K562 (cell line): Measurements from ENCODE around the gene PLEKHM2. TPM values are rescaled to one million over a fixed set of nuclear protein-coding genes. Genes with fewer than 3 reads are reported as not detected.

ENCODE experiments used
- ATAC-seq: fragments of 200-7000 bp; cut with Tn5 transposase; 3 replicates; pipeline ENCODE4 v1.9.1; 2020; ENCODE audit warnings: moderate library complexity
- BruUV-seq: library from RNA; stranded (reverse); fragments of 400-500 nt; replicated peaks from 2 replicates; lab custom pipeline; 2021; lab: Mats Ljungman, UMichigan
- CTCF ChIA-PET: fragments of 300-600 bp; formaldehyde crosslinking; extraction: SDS; loops from one replicate; lab custom pipeline; 2021; ENCODE audit warnings: low intra/inter-chr PET ratio; lab: Yijun Ruan, JAX
- POLR2A ChIA-PET: fragments of 300-600, 350-650 bp; sonication (Branson Sonifier 250); formaldehyde crosslinking; extraction: SDS; loops from one replicate; lab custom pipeline; 2021; ENCODE audit warnings: antibody characterized with exemption, inconsistent platforms; lab: Yijun Ruan, JAX
- DNase-seq, 4 experiments: peaks; one replicate each; pipeline versions ENCODE4 v3.0.0 to v3.0.0-alpha.2; 2011 to 2018; ENCODE audit warnings: low spot score in 3 of 4, mixed read lengths in 3 of 4; ENCODE audit errors: extremely low read depth in 1 of 4
- FAIRE-seq: peaks from 2 replicates; lab custom pipeline; 2011; peaks lifted over from hg19 to GRCh38; lab: Jason Lieb, UNC
- H2AFZ ChIP-seq: 2 replicates; pipeline ENCODE4 v1.6.0; 2011; ENCODE audit warnings: low read depth, low read length, control low read depth, inconsistent platforms
- H3K27ac ChIP-seq: fragments of 200-600 bp; 3 replicates; pipeline ENCODE4 v1.8.0; 2011; ENCODE audit warnings: low read depth, mild to moderate bottlenecking, control low read depth, inconsistent platforms, low read length, moderate library complexity, mixed read lengths; ENCODE audit errors: extremely low read depth
- H3K27me3 ChIP-seq, 2 experiments: fragments of 300-600 bp in 1 of 2; 2 replicates in 1 of 2; 3 replicates in 1 of 2; pipeline versions ENCODE4 v1.6.0 to v1.8.0; 2011; ENCODE audit warnings: inconsistent platforms in 2 of 2, low read length in 2 of 2, mild to moderate bottlenecking in 1 of 2, mixed read lengths in 1 of 2, moderate library complexity in 1 of 2; ENCODE audit not compliant: control insufficient read depth in 2 of 2, insufficient read depth in 2 of 2
- H3K36me3 ChIP-seq: fragments of 300-600 bp; 3 replicates; pipeline ENCODE4 v1.8.0; 2011; ENCODE audit warnings: mild to moderate bottlenecking, low read length, inconsistent platforms; ENCODE audit not compliant: control insufficient read depth, insufficient read depth
- H3K4me1 ChIP-seq, 2 experiments: fragments of 200-600 bp in 1 of 2; replicated peaks in 1 of 2; 2 replicates in 1 of 2; 3 replicates in 1 of 2; pipeline versions ENCODE4 v1.5.1 to v1.8.0; 2011; ENCODE audit warnings: inconsistent platforms in 2 of 2, low read length in 2 of 2, mild to moderate bottlenecking in 1 of 2, mixed read lengths in 1 of 2, moderate library complexity in 1 of 2; ENCODE audit not compliant: control insufficient read depth in 2 of 2, insufficient read depth in 2 of 2
- H3K4me2 ChIP-seq: 2 replicates; pipeline ENCODE4 v1.6.1; 2011; ENCODE audit warnings: low read length, control low read depth, inconsistent platforms, mixed read lengths; ENCODE audit not compliant: insufficient read depth
- H3K4me3 ChIP-seq: fragments of 200-600 bp; sonication (generic), shearing (Covaris generic); 2 replicates; pipeline ENCODE4 v1.5.1; 2016; ENCODE audit warnings: control low read depth, inconsistent platforms
- H3K79me2 ChIP-seq: fragments of 200-600 bp; 3 replicates; pipeline ENCODE4 v1.8.0; 2011; ENCODE audit warnings: low read length, inconsistent platforms; ENCODE audit not compliant: control insufficient read depth, insufficient read depth
- H3K9ac ChIP-seq, 2 experiments: 2 replicates each; pipeline versions ENCODE4 v1.6.0 to v1.6.1; 2011; ENCODE audit warnings: low read depth in 2 of 2, low read length in 2 of 2, control low read depth in 1 of 2, inconsistent platforms in 1 of 2, mild to moderate bottlenecking in 1 of 2, mixed read lengths in 1 of 2; ENCODE audit not compliant: insufficient read depth in 1 of 2
- H3K9me1 ChIP-seq: one replicate; pipeline ENCODE4 v1.6.0; 2011; ENCODE audit warnings: inconsistent platforms, mild to moderate bottlenecking, low read length, moderate library complexity; ENCODE audit not compliant: control insufficient read depth, insufficient read depth
- H3K9me3 ChIP-seq: replicated peaks from 2 replicates; pipeline ENCODE4 v1.5.1; 2011; ENCODE audit warnings: low read depth, low read length, inconsistent platforms; ENCODE audit not compliant: control insufficient read depth, insufficient read depth
- H4K20me1 ChIP-seq: replicated peaks from 2 replicates; pipeline ENCODE4 v1.6.1; 2011; ENCODE audit warnings: low read length, inconsistent platforms, mixed read lengths; ENCODE audit not compliant: control insufficient read depth, insufficient read depth
- ARID3A ChIP-seq: IDR thresholded peaks from 2 replicates; pipeline ENCODE4 v1.6.1; 2012; ENCODE audit warnings: low read depth, low read length, improper control_type of control experiment, borderline replicate concordance
- CHD1 ChIP-seq: fragments of 200-600 bp; sonication (generic); IDR thresholded peaks from one replicate; pipeline ENCODE4 v1.6.1; 2012; ENCODE audit warnings: mild to moderate bottlenecking, moderate library complexity, low read length, inconsistent platforms
- FOXA3 ChIP-seq, 2 experiments: fragments of 450-650 bp in 1 of 2; sonication (generic) in 1 of 2; formaldehyde crosslinking; IDR thresholded peaks in 1 of 2; conservative IDR thresholded peaks in 1 of 2; 2 replicates each; pipeline versions ENCODE4 v1.4.0 to v1.8.0; 2020 to 2022; ENCODE audit warnings: mild to moderate bottlenecking in 2 of 2, missing genetic modification reagents in 1 of 2
- FOXK2 ChIP-seq, 2 experiments: fragments of 450-650 bp; IDR thresholded peaks in 1 of 2; conservative IDR thresholded peaks in 1 of 2; 2 replicates each; pipeline ENCODE4 v1.6.1; 2016; ENCODE audit warnings: low read depth in 2 of 2, mild to moderate bottlenecking in 1 of 2
- GATA2 ChIP-seq: sonication (generic); formaldehyde crosslinking; IDR thresholded peaks from 2 replicates; pipeline ENCODE4 v1.4.0; 2020; ENCODE audit warnings: mild to moderate bottlenecking, missing genetic modification reagents
- RAD21 ChIP-seq, 2 experiments: fragments of 250-450 bp in 1 of 2; fragments of 450-650 bp in 1 of 2; sonication (Bioruptor Pico) in 1 of 2; formaldehyde crosslinking in 1 of 2; IDR thresholded peaks in 1 of 2; conservative IDR thresholded peaks in 1 of 2; 2 replicates each; pipeline versions ENCODE4 v1.4.0 to v1.8.0; 2020 to 2022; ENCODE audit warnings: mild to moderate bottlenecking in 2 of 2, moderate library complexity in 1 of 2
- ZNF224 ChIP-seq: sonication (generic); formaldehyde crosslinking; IDR thresholded peaks from 2 replicates; pipeline ENCODE4 v1.8.0; 2022; ENCODE audit warnings: mild to moderate bottlenecking, missing genetic modification reagents
- ZNF766 ChIP-seq: fragments of 200-800 bp; sonication (Bioruptor generic); conservative IDR thresholded peaks from 2 replicates; pipeline ENCODE4 v1.6.1; 2016; ENCODE audit warnings: missing genetic modification characterization, missing compliant biosample characterization
- WGBS: fragments of 100-300 bp; shearing (Covaris generic); methylation state at CpG from one replicate; pipeline ENCODE4 v1.1.6; 2016; ENCODE audit warnings: low coverage, mixed read lengths; ENCODE audit not compliant: insufficient coverage; ENCODE audit errors: missing lambda C conversion rate; 5-methylcytosine and 5-hydroxymethylcytosine counted together
- in situ Hi-C: fragments of 300-500 bp; cut with MboI; formaldehyde crosslinking; loops from 4 replicates; pipeline ENCODE4 v1.15.0; 2018; ENCODE audit warnings: inconsistent platforms, mixed read lengths
- intact Hi-C: fragments of 100-400 bp; cut with micrococcal nuclease; formaldehyde crosslinking; loops from 2 replicates; pipeline ENCODE4 v1.14.2; 2022
- polyA plus RNA-seq, 8 experiments: library from polyadenylated mRNA; depleted of rRNA in 4 of 8; stranded (reverse) in 5 of 8; unstranded in 3 of 8; fragments of >200 nt; fragmentation: Nextera tagmentation in 2 of 8; fragmentation: Illumina TruSeq in 1 of 8; extraction: Ambion mirVana in 2 of 8; extraction: Trizol in 1 of 8; gene quantifications; 2 replicates each; pipeline versions ENCODE4 v1.2.1 to v1.2.3, GENCODE V29; 2011 to 2014; ENCODE audit warnings: inconsistent platforms in 1 of 8, missing spikeins in 1 of 8
- total RNA-seq, 7 experiments: library from RNA; depleted of rRNA in 6 of 7; stranded (reverse); fragments of >200 nt in 6 of 7; fragmentation: Illumina TruSeq in 2 of 7; extraction: Trizol in 2 of 7; gene quantifications; 2 replicates each; pipeline versions ENCODE4 v1.2.1 to v1.2.3, GENCODE V29; 2011 to 2021; ENCODE audit warnings: low replicate concordance in 1 of 7
- TF ChIP-seq, protein P1 (sequence below): fragments of 250-450 bp; sonication (Bioruptor Pico); IDR thresholded peaks from 2 replicates; pipeline ENCODE4 v1.8.0; 2022; ENCODE audit warnings: moderate library complexity, mild to moderate bottlenecking, inconsistent platforms
- TF ChIP-seq, protein P2 (sequence below): fragments of 250-450 bp; sonication (Bioruptor Pico); IDR thresholded peaks from 2 replicates; pipeline ENCODE4 v1.4.0; 2020

The PLEKHM2 gene
- total and polyA plus RNA-seq, 9 of the 15 experiments (the other 6 are each of a cell fraction or from before 2014, with no cell fraction given) = 0.27 to 63.7 (median 33.2) TPM

GRCh38 chr1:15684468-15685291, 560 bp downstream of the PLEKHM2 start:
- 1% methylated on average over 32 of the region's 72 CpGs for WGBS
- in situ Hi-C loops (no loop called here), intact Hi-C loops (no loop called here)
- CTCF ChIA-PET = interaction anchor here (0.7 kb wide), 1 partner anchor 139 kb away, joined by 4 read pairs; no protein-coding TSS in a partner anchor
- H3K4me2 ChIP-seq = peak overlapping the region; percentile 85
- no peaks in the 10 kb centered on the region for H4K20me1 ChIP-seq
- no TSS peak for BruUV-seq
- no peaks in the 10 kb centered on the region for H3K9me1 ChIP-seq
- H3K9ac ChIP-seq = peak overlapping the region; percentile 83 to 97
- ATAC-seq (peak; percentile 85), DNase-seq (peak; percentile 79 to 90 (median 88)), FAIRE-seq (peak; percentile 78)
- peaks cover 53% of the 10 kb centered on the region for H3K79me2 ChIP-seq
- peak overlapping the region; percentile 86 for H3K27ac ChIP-seq
- H3K27me3 ChIP-seq = no peaks in the 10 kb centered on the region
- POLR2A ChIA-PET = interaction anchor here (0.9 to 2.0 kb wide), 5 partner anchors 8 to 17 kb away, joined by 3 to 6 read pairs (median 4); no protein-coding TSS in a partner anchor
- H3K36me3 ChIP-seq = peaks cover 20% of the 10 kb centered on the region
- H2AFZ ChIP-seq = peak overlapping the region; percentile 43
- H3K4me1 ChIP-seq = peaks cover 18 to 31% of the 10 kb centered on the region in 2 experiments; a peak in 4 of 5 replicates
- H3K4me3 ChIP-seq = peak overlapping the region; percentile 96
- no peaks in the 10 kb centered on the region; the same call in 1 of the 2 replicates for H3K9me3 ChIP-seq
- TF ChIP-seq FOXA3 (CRISPR knock-in tag; conservative IDR thresholded peaks at IDR 0.05 in 1 of 2, IDR thresholded peaks at IDR 0.05 in 1 of 2) (no peak), FOXK2 (conservative IDR thresholded peaks at IDR 0.05 in 1 of 2, IDR thresholded peaks at IDR 0.05 in 1 of 2; ENCODE audit: low read depth in 2 of 2) (no peak), GATA2 (CRISPR knock-in tag) (0 out of 2 replicates have a peak, but pooled peaks have one; percentile 35), CHD1 (peak; percentile 90), ARID3A (no peak), ZNF766 (CRISPR knock-in tag) (no peak), ZNF224 (CRISPR knock-in tag) (no peak), RAD21 (CRISPR knock-in tag; conservative IDR thresholded peaks at IDR 0.05 in 1 of 2, IDR thresholded peaks at IDR 0.05 in 1 of 2) (no peak)
- TF ChIP-seq, protein P1, sequence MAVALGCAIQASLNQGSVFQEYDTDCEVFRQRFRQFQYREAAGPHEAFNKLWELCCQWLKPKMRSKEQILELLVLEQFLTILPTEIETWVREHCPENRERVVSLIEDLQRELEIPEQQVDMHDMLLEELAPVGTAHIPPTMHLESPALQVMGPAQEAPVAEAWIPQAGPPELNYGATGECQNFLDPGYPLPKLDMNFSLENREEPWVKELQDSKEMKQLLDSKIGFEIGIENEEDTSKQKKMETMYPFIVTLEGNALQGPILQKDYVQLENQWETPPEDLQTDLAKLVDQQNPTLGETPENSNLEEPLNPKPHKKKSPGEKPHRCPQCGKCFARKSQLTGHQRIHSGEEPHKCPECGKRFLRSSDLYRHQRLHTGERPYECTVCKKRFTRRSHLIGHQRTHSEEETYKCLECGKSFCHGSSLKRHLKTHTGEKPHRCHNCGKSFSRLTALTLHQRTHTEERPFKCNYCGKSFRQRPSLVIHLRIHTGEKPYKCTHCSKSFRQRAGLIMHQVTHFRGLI = no peak
- TF ChIP-seq, protein P2, sequence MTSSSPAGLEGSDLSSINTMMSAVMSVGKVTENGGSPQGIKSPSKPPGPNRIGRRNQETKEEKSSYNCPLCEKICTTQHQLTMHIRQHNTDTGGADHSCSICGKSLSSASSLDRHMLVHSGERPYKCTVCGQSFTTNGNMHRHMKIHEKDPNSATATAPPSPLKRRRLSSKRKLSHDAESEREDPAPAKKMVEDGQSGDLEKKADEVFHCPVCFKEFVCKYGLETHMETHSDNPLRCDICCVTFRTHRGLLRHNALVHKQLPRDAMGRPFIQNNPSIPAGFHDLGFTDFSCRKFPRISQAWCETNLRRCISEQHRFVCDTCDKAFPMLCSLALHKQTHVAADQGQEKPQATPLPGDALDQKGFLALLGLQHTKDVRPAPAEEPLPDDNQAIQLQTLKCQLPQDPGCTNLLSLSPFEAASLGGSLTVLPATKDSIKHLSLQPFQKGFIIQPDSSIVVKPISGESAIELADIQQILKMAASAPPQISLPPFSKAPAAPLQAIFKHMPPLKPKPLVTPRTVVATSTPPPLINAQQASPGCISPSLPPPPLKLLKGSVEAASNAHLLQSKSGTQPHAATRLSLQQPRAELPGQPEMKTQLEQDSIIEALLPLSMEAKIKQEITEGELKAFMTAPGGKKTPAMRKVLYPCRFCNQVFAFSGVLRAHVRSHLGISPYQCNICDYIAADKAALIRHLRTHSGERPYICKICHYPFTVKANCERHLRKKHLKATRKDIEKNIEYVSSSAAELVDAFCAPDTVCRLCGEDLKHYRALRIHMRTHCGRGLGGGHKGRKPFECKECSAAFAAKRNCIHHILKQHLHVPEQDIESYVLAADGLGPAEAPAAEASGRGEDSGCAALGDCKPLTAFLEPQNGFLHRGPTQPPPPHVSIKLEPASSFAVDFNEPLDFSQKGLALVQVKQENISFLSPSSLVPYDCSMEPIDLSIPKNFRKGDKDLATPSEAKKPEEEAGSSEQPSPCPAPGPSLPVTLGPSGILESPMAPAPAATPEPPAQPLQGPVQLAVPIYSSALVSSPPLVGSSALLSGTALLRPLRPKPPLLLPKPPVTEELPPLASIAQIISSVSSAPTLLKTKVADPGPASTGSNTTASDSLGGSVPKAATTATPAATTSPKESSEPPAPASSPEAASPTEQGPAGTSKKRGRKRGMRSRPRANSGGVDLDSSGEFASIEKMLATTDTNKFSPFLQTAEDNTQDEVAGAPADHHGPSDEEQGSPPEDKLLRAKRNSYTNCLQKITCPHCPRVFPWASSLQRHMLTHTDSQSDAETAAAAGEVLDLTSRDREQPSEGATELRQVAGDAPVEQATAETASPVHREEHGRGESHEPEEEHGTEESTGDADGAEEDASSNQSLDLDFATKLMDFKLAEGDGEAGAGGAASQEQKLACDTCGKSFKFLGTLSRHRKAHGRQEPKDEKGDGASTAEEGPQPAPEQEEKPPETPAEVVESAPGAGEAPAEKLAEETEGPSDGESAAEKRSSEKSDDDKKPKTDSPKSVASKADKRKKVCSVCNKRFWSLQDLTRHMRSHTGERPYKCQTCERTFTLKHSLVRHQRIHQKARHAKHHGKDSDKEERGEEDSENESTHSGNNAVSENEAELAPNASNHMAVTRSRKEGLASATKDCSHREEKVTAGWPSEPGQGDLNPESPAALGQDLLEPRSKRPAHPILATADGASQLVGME (CRISPR knock-in tag) = no peak
